ENCODE data around the gene ATXN10.

DNA sequence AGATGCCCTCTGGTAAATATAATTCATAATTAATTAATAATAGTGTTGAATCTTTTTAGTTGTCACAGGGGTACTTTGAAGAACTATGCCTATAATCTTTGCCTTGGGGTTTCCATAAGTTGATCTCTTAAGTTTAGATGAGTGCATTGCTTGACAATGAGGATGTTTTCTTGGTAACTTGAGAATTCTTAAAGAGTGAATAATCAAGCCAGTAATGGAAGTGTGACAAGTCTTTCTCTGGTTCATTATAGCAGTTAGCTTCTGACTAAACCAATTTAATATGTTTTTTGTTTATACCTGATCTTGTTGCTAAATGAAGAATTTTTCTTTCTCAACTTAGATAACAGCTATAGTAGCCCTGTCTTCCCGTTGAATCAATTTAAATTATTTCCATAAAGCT, 46.2 kb downstream of the ATXN10 start:
- TF ChIP-seq POLR2A (IDR thresholded peaks at IDR 0.05), result no peak
- TF ChIP-seq, protein P1, sequence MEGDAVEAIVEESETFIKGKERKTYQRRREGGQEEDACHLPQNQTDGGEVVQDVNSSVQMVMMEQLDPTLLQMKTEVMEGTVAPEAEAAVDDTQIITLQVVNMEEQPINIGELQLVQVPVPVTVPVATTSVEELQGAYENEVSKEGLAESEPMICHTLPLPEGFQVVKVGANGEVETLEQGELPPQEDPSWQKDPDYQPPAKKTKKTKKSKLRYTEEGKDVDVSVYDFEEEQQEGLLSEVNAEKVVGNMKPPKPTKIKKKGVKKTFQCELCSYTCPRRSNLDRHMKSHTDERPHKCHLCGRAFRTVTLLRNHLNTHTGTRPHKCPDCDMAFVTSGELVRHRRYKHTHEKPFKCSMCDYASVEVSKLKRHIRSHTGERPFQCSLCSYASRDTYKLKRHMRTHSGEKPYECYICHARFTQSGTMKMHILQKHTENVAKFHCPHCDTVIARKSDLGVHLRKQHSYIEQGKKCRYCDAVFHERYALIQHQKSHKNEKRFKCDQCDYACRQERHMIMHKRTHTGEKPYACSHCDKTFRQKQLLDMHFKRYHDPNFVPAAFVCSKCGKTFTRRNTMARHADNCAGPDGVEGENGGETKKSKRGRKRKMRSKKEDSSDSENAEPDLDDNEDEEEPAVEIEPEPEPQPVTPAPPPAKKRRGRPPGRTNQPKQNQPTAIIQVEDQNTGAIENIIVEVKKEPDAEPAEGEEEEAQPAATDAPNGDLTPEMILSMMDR (IDR thresholded peaks at IDR 0.05), result no peak
